ENCODE results near the gene ZBTB25.

Gene ZBTB25

DNA sequence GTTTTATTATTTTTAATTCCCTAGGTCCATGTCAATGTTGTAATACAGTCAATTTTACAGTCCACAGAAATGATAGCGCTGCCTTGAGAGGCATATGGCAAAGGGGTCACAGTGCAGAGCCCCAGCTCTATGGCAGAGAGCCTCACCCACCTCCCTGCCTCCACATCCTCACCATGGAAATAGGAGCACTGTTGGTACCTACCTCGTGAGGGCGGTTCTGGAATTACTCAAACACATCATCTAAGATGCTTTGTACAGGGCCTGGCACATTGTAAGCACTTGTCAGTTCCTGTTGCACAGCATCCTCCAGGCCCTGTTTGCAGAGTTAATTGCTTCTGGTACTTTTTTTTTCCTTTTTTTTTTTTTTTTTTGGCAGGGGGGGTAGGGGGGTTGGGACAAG lies 42.4 kb downstream of the ZBTB25 start:
- H3K9me3 ChIP-seq (ENCODE audit: severe bottlenecking) = no peaks in the 10 kb centered on the region
- DNase-seq = no peak
- H3K4me3 ChIP-seq (ENCODE audit: low read depth, low read length) = no peak overlapping the region

DNA sequence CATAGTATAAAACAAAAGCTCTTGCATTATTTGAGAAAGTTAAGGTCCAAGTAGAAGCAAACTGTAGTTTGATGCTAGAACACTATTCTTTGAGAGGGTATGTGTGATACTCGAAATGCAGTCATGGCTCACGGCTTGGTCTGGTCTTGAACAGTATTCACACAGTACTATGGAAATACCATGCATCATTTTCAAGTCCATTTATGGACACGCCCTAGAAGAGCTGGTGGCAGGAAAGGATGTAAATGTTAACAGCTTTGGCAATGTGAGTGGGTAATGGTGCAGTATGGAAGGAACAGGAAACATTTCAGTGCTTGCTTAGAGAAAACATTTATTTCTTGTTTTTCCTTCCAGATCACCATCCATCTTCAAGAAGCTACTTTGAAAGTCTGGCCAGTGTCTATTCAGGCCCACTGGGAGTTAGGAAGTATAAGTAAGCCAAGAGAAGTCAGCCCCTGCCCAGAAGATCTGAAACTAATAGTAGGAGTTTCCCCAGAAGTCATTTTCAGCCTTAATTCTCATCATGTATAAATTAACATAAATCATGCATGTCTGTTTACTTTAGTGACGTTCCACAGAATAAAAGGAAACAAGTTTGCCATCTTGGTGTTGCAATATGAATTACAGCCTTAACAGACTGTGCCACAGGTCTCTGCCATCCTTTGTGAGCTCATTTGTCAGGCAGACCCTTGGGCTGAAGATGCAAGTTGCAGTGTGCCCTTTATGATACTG lies 44.1 kb downstream of the ZBTB25 start:
- TF ChIP-seq, protein P1, sequence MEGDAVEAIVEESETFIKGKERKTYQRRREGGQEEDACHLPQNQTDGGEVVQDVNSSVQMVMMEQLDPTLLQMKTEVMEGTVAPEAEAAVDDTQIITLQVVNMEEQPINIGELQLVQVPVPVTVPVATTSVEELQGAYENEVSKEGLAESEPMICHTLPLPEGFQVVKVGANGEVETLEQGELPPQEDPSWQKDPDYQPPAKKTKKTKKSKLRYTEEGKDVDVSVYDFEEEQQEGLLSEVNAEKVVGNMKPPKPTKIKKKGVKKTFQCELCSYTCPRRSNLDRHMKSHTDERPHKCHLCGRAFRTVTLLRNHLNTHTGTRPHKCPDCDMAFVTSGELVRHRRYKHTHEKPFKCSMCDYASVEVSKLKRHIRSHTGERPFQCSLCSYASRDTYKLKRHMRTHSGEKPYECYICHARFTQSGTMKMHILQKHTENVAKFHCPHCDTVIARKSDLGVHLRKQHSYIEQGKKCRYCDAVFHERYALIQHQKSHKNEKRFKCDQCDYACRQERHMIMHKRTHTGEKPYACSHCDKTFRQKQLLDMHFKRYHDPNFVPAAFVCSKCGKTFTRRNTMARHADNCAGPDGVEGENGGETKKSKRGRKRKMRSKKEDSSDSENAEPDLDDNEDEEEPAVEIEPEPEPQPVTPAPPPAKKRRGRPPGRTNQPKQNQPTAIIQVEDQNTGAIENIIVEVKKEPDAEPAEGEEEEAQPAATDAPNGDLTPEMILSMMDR (IDR thresholded peaks at IDR 0.05; ENCODE audit: low read depth, low read length) = no peak
- Histone ChIP-seq H3K9me3 (ENCODE audit: severe bottlenecking) (no peaks in the 10 kb centered on the region), H3K36me3 (peaks cover 39% of the 10 kb centered on the region), H3K4me3 (ENCODE audit: low read depth, low read length) (no peak overlapping the region), H3K27ac (no peak overlapping the region), H3K27me3 (ENCODE audit: insufficient read depth, low read depth, severe bottlenecking) (no peaks in the 10 kb centered on the region)
- no peak for DNase-seq

More for the DNA sequence above, 42.4 kb downstream of the ZBTB25 start:
- Histone ChIP-seq H3K27ac (no peak overlapping the region), H3K27me3 (ENCODE audit: insufficient read depth, low read depth, severe bottlenecking) (no peaks in the 10 kb centered on the region), H3K36me3 (peaks cover 22% of the 10 kb centered on the region)
- TF ChIP-seq, protein P1 (IDR thresholded peaks at IDR 0.05; ENCODE audit: low read depth, low read length) = no peak

DNA sequence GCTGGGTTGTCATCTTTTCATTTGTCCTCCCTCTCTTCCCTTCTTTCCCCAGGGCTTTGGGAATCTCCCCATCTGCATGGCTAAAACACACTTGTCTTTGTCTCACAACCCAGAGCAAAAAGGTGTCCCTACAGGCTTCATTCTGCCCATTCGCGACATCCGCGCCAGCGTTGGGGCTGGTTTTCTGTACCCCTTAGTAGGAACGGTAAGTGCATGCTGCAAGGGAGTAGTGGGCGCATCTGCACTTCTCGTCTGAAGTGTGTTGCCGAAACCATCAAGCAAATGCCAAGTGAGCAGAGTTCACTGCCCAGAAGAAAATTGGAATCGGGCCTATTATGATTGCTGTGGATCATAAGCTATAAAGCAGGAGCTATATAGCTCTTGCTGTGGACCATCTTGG lies 49.0 kb downstream of the ZBTB25 start:
- Histone ChIP-seq H3K36me3 (peaks cover 71% of the 10 kb centered on the region), H3K9me3 (ENCODE audit: severe bottlenecking) (no peaks in the 10 kb centered on the region), H3K4me3 (ENCODE audit: low read depth, low read length) (no peak overlapping the region), H3K27me3 (ENCODE audit: insufficient read depth, low read depth, severe bottlenecking) (no peaks in the 10 kb centered on the region), H3K27ac (no peak overlapping the region)
- DNase-seq = no peak
- TF ChIP-seq, protein P1 (IDR thresholded peaks at IDR 0.05; ENCODE audit: low read depth, low read length) = no peak

DNA sequence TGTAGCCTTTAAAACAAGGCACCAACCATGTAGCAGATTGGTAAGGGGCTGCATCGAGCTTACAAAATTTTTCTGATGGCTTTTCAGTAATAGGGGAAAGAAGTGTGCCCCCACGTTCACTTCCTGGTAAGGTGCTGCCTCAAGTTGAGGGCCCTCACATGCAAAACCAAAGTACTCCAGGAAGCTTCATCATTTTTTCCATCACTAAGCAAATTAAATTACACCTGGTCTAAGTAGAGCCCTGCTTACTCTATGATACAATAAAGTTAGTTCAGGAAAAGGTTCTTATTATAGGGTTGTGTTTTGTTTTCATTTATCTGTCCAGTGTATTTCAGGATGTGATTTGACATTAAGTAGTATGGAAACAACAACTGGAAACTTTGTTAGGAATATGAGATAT lies 53.4 kb downstream of the ZBTB25 start:
- no peak for DNase-seq
- TF ChIP-seq, protein P1 (IDR thresholded peaks at IDR 0.05; ENCODE audit: low read depth, low read length) = no peak
- peaks cover 65% of the 10 kb centered on the region for H3K36me3 ChIP-seq
- no peaks in the 10 kb centered on the region for H3K9me3 ChIP-seq (ENCODE audit: severe bottlenecking)
- no peak overlapping the region for H3K4me3 ChIP-seq (ENCODE audit: low read depth, low read length)
- no peaks in the 10 kb centered on the region for H3K27me3 ChIP-seq (ENCODE audit: insufficient read depth, low read depth, severe bottlenecking)
- H3K27ac ChIP-seq = no peak overlapping the region

DNA sequence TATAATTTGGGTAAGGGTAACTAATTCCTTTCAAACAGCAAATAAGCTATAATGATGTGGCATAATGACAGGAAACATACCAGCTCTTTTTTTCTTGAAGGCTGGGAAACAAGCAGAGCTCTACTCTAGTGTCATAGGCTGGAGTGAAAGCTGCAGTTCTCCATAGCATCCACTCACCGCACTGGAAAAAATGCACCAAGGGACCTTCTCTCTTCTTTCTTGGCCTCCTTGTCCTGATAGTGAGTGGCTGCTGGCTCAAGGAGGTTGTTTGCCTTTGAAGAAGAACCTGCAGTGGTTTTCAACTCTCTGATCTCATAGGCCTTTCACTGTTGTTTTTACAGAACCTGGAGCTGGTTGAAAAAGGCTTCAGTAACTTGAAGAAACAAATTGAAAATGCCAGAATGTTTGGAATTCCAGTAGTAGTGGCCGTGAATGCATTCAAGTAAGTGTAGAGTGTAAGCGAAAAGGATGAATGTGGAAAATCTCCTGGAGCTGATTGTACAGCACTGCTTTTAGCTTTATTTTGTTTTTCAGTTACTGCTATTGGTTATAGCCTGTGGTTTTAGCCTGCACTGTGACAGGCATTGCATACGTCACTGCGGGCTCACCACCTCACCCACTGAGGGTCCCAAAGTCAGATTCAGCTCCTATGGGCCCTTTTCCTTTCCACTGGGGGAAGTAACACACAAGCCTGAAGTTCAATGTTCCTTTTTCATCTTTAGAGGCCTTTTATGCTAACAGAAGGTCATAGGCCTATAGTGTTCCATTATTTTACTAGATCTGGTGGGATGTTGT lies 55.6 kb downstream of the ZBTB25 start:
- peaks cover 51% of the 10 kb centered on the region for H3K36me3 ChIP-seq
- TF ChIP-seq, protein P1 (IDR thresholded peaks at IDR 0.05; ENCODE audit: low read depth, low read length) = no peak

More for the DNA sequence above, 55.6 kb downstream of the ZBTB25 start:
- DNase-seq = no peak
- Histone ChIP-seq H3K27me3 (ENCODE audit: insufficient read depth, low read depth, severe bottlenecking) (no peaks in the 10 kb centered on the region), H3K27ac (no peak overlapping the region), H3K9me3 (ENCODE audit: severe bottlenecking) (no peaks in the 10 kb centered on the region), H3K4me3 (ENCODE audit: low read depth, low read length) (no peak overlapping the region)
